Measurements from ENCODE around the gene HELZ.

GRCh38 chr17:67274466-67274865 lies 29.5 kb upstream of the HELZ start:
- TF ChIP-seq CTCF (IDR thresholded peaks at IDR 0.05 in 4 of 5, conservative IDR thresholded peaks at IDR 0.05 in 1 of 5), result no peak
- TF ChIP-seq POLR2A (IDR thresholded peaks at IDR 0.05), result no peak

Data from gastrocnemius medialis (tissue), 4 donors.